DND-41 (cell line): ENCODE measurements around the gene VTI1A.

ENCODE experiments used
- CTCF ChIP-seq: IDR thresholded peaks from 2 replicates; pipeline ENCODE4 v1.5.1; 2012; ENCODE audit warnings: borderline replicate concordance, low read length, moderate library complexity, mild to moderate bottlenecking; ENCODE audit not compliant: poor library complexity, severe bottlenecking; ENCODE audit errors: extremely low read depth
- EZH2 ChIP-seq: IDR thresholded peaks from 3 replicates; pipeline ENCODE4 v1.6.1; 2012; ENCODE audit warnings: borderline replicate concordance, low read depth, mild to moderate bottlenecking, moderate library complexity, low read length, inconsistent platforms; ENCODE audit not compliant: severe bottlenecking

GRCh38 chr10:112775892-112776674 lies 329.1 kb downstream of the VTI1A start:
- TF ChIP-seq CTCF = no peak
- no peak for TF ChIP-seq EZH2
